GM12873 (cell line): ENCODE measurements around the gene MFSD11.
A peak's percentile ranks its signal among the peaks of the same experiment; 100 is the strongest.

ENCODE experiments used
- TF ChIP-seq, protein P1 (sequence below): IDR thresholded peaks from 2 replicates; pipeline ENCODE4 v1.5.1; 2012; ENCODE audit warnings: low read depth, mild to moderate bottlenecking, moderate library complexity, low read length, control low read depth; ENCODE audit not compliant: insufficient read depth; ENCODE audit errors: missing control alignments

Gene MFSD11

DNA sequence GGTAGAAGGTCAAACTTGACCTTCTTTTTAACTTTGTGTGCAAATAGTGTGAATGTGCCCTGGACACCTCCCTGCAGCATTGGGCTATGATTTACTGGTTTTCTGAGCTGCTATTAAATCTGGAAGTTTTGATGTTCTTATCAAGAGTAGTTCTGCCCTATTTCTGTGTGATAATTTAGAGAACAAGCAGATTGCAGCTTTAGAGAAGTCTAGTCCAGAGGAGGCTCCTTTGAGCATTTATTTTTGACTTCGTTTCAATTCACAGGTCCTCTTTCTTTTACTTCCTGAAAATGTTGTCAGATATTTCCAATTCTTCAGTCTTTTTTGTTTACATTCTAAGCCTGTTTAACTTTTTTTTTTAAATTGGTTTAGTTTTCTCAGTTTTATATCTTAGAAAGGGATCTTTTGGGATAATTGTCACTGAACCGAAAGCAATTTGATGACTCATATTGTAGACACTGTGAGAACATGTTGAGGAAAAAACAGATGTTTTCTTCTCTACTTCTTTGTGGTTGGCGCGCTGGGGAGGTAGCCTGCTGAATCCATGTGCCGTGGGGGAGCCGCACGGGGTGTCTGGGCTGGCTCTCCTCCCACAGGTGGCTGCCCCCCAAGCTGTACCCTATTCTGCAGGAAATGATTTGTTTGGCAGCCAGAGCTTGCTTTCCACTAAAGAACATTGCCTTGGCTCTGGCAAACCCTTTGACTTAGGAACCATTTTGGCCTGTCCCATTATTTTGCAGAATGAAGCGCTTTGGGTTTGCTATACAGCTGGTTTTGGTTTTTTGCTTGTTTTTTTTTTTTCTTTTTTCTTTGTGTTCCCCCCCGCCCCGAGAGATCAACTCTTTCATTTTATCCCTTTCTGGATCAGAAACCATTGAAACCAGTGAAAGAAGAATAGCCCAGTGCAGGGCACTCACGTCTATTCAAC lies 53.4 kb downstream of the MFSD11 start:
- TF ChIP-seq, protein P1, sequence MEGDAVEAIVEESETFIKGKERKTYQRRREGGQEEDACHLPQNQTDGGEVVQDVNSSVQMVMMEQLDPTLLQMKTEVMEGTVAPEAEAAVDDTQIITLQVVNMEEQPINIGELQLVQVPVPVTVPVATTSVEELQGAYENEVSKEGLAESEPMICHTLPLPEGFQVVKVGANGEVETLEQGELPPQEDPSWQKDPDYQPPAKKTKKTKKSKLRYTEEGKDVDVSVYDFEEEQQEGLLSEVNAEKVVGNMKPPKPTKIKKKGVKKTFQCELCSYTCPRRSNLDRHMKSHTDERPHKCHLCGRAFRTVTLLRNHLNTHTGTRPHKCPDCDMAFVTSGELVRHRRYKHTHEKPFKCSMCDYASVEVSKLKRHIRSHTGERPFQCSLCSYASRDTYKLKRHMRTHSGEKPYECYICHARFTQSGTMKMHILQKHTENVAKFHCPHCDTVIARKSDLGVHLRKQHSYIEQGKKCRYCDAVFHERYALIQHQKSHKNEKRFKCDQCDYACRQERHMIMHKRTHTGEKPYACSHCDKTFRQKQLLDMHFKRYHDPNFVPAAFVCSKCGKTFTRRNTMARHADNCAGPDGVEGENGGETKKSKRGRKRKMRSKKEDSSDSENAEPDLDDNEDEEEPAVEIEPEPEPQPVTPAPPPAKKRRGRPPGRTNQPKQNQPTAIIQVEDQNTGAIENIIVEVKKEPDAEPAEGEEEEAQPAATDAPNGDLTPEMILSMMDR, result no peak

DNA sequence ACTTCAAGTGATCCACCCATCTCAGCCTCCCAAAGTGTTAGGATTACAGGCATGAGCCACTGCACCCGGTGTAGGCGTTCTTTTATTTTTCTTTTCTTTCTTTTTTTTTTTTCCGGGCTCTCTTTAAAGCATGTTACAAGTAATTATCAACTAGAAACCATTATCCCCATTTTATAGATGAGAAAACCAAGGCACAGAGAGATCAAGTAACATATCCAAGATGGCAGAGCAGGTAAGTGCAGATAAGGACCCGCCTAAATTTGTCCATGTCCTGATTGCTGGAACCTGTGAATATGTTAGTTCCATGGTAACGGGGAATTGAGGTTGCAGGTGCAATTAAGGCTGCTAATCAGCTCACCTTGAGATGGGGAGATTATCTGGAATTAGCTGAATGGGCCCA lies 54.4 kb downstream of the MFSD11 start:
- TF ChIP-seq, protein P1, result no peak

DNA sequence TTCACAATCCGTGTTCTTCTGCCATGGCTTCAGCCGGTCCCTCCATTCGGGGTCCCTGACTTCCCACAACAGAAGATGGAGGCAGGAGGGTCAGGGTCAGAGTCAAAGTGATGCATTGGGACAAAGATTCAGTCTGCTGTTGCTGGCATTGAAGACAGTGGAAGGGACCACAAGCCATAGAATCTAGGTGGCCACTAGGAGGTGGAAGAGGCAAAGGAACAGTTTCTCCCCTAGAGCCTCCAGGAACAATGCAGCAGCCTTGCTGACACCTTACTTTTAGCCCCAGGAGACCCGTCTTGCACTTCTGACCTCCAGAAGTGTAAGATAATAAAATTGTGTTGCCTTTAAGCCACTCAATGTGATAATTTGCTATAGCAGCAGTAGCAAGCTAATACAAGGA lies 55.9 kb downstream of the MFSD11 start:
- TF ChIP-seq, protein P1, result peak; percentile 64

DNA sequence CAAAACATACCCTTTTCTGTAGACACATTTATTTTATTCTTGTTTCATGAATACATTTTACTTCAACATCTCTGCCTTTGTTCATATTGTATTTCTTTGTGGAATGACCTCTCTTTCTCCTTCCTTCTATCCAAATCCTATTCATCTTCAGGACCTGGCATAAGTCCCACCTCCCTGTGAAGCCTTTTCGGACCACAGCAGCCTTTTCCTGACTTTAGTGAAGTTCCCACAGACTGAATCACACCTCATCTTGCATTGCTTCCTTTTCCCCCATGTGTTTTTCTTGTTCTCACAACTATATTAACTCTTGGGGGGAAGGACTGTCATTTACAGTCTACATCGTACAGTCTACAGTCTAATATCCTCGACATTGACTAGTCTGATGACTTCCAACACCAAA lies 58.2 kb downstream of the MFSD11 start:
- TF ChIP-seq, protein P1, result no peak

DNA sequence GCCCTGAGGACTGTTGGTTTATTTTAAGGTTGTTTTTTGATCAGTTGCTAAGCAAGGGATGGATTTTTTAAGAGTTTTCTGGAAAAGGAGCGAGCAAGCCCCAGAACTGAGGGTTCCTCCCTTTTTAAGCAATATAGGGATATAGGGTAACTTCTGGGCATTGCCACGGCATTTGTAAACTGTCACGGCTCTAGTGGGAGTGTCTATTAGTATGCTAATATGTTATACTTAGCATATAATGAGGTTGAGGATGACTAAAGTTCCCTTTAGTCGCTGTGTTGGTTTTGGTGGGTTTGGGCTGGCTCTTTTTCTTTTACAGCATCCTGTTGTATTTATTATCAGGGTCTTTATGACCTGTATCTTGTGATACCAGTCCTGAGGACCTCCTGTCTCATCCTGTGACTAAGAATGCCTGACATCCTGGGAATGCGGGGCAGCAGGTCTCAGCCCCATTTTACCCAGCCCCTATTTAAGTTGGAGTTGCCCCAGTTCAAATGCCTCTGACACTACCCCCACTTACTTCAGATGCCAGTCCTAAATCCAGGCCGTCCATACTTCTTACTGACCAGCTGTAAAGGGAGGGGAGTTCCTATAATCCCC lies 59.4 kb downstream of the MFSD11 start:
- TF ChIP-seq, protein P1, result no peak

DNA sequence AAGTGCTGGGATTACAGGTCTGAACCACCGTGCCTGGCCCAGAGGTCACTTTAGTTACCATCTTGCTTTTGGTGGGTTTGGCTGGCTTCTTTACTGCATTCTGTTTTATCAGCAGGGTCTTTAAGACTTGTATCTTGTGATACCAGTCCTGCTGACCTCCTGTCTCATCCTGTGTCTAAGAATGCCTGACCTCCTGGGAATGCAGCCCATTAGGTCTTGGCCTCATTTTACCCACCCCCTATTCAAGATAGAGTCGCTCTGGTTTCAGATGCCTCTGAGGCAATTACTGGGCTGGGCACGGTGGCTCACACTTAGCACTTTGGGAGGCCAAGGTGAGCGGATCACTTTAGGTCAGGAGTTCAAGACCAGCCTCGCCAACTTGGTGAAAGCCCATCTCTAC lies 63.8 kb downstream of the MFSD11 start:
- TF ChIP-seq, protein P1, result no peak

DNA sequence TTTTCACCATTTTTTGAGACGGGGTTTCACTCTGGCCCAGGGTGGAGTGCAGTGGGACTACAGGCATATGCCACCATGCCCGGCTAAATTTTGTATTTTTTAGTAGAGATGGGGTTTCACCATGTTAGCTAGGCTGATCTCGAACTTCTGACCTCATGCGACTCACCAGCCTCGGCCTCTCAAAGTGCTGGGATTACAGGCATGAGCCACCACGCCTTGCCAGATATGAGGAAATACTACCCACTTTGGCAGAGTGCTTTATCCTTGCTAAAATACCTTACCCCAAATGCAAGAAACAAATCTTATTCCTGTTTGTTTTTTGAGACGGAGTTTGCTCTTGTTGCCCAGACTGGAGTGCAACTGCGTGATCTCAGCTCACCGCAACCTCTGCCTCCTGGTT lies 67.4 kb downstream of the MFSD11 start:
- TF ChIP-seq, protein P1, result no peak
